A549 (cell line): ENCODE results near the gene TMEM108.

Source experiments
- MYC ChIP-seq: IDR thresholded peaks from 2 replicates; pipeline ENCODE4 v1.6.1; 2012; ENCODE audit warnings: mild to moderate bottlenecking, inconsistent platforms, low read length, improper control_type of control experiment, borderline replicate concordance
- RFX5 ChIP-seq: fragments of 450-650 bp; IDR thresholded peaks from 2 replicates; pipeline ENCODE4 v1.7.1; 2014; ENCODE audit warnings: antibody characterized with exemption, mild to moderate bottlenecking, moderate library complexity
- TF ChIP-seq, protein P1 (sequence below): IDR thresholded peaks from 2 replicates; pipeline ENCODE4 v1.6.1; 2012; ENCODE audit warnings: low read depth, borderline replicate concordance
- TF ChIP-seq, protein P2 (sequence below): fragments of >200 bp; sonication (Bioruptor Twin); formaldehyde crosslinking; IDR thresholded peaks from 3 replicates; pipeline ENCODE4 v1.5.1; 2016

DNA sequence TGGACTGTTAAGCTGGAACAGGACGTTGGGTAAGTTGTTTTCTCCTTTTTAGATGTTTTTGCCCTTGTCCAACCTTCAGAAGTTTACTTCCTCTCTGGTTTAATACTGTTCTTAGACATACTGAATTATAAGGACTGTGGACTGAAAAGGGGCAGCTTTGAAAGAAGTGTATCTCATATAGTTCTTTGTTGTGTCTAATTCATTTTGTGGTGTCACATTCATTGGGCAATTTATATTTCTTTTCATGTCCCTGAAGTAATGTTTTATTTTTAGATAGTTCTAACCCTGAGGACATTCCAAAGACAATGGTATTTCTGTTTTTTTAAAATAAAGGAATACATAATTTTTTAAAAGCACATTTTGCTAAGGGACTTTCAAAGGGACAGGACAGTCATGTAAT is 45.2 kb downstream of the TMEM108 start:
- TF ChIP-seq MYC (no peak), RFX5 (no peak)
- TF ChIP-seq, protein P1, sequence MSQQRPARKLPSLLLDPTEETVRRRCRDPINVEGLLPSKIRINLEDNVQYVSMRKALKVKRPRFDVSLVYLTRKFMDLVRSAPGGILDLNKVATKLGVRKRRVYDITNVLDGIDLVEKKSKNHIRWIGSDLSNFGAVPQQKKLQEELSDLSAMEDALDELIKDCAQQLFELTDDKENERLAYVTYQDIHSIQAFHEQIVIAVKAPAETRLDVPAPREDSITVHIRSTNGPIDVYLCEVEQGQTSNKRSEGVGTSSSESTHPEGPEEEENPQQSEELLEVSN, result no peak
- TF ChIP-seq, protein P2, sequence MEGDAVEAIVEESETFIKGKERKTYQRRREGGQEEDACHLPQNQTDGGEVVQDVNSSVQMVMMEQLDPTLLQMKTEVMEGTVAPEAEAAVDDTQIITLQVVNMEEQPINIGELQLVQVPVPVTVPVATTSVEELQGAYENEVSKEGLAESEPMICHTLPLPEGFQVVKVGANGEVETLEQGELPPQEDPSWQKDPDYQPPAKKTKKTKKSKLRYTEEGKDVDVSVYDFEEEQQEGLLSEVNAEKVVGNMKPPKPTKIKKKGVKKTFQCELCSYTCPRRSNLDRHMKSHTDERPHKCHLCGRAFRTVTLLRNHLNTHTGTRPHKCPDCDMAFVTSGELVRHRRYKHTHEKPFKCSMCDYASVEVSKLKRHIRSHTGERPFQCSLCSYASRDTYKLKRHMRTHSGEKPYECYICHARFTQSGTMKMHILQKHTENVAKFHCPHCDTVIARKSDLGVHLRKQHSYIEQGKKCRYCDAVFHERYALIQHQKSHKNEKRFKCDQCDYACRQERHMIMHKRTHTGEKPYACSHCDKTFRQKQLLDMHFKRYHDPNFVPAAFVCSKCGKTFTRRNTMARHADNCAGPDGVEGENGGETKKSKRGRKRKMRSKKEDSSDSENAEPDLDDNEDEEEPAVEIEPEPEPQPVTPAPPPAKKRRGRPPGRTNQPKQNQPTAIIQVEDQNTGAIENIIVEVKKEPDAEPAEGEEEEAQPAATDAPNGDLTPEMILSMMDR, result no peak
